VCaP (cell line): ENCODE data around the gene RAPGEF2.

ENCODE experiments used
- H3K27ac ChIP-seq: fragments of 450-650 bp; 2 replicates; pipeline ENCODE4 v1.5.1; 2017
- CTCF ChIP-seq: fragments of 450-650 bp; conservative IDR thresholded peaks from 2 replicates; pipeline ENCODE4 v1.5.1; 2017; ENCODE audit warnings: mild to moderate bottlenecking, moderate library complexity

Gene RAPGEF2

GRCh38 chr4:159358226-159358625, 255.3 kb downstream of the RAPGEF2 start:
- no peak for TF ChIP-seq CTCF

GRCh38 chr4:159360549-159360948, 257.7 kb downstream of the RAPGEF2 start:
- TF ChIP-seq CTCF = no peak

More at GRCh38 chr4:159358226-159358625, 255.3 kb downstream of the RAPGEF2 start:
- no peak overlapping the region for H3K27ac ChIP-seq

GRCh38 chr4:159363361-159363760, 260.5 kb downstream of the RAPGEF2 start:
- no peak for TF ChIP-seq CTCF
- no peak overlapping the region for H3K27ac ChIP-seq

More at GRCh38 chr4:159360549-159360948, 257.7 kb downstream of the RAPGEF2 start:
- H3K27ac ChIP-seq = no peak overlapping the region

- no peak overlapping the region for H3K27ac ChIP-seq
- no peak for TF ChIP-seq CTCF
Measured at GRCh38 chr4:159366966-159367780, 264.3 kb downstream of the RAPGEF2 start.

GRCh38 chr4:159367781-159368080, 264.9 kb downstream of the RAPGEF2 start:
- no peak overlapping the region for H3K27ac ChIP-seq
- no peak for TF ChIP-seq CTCF

GRCh38 chr4:159368320-159368719, 265.4 kb downstream of the RAPGEF2 start:
- no peak for TF ChIP-seq CTCF
- no peak overlapping the region for H3K27ac ChIP-seq

GRCh38 chr4:159369256-159369655, 266.4 kb downstream of the RAPGEF2 start:
- H3K27ac ChIP-seq = no peak overlapping the region
- TF ChIP-seq CTCF = no peak
